Neural crest cell (in vitro differentiated cells): Measurements from ENCODE around the gene TNNT1. TPM values are rescaled to one million over a fixed set of nuclear protein-coding genes. Genes with fewer than 3 reads are reported as not detected.

ENCODE experiments used
- DNase-seq: peaks from one replicate; pipeline ENCODE4 v3.0.0; 2021; ENCODE audit warnings: low read depth, mixed read lengths, low spot score
- H3K27ac Mint-ChIP-seq: one replicate; pipeline ENCODE4 v1.8.0; 2021; ENCODE audit warnings: mild to moderate bottlenecking, mixed read lengths; ENCODE audit not compliant: unreplicated experiment
- H3K27me3 Mint-ChIP-seq: 2 replicates; pipeline ENCODE4 v1.8.0; 2021; ENCODE audit warnings: low read depth, mild to moderate bottlenecking, mixed read lengths
- H3K36me3 Mint-ChIP-seq: 2 replicates; pipeline ENCODE4 v1.8.0; 2021; ENCODE audit warnings: low read depth, mild to moderate bottlenecking, mixed read lengths
- H3K4me1 Mint-ChIP-seq: 2 replicates; pipeline ENCODE4 v1.8.0; 2021; ENCODE audit warnings: mixed read lengths
- H3K4me3 Mint-ChIP-seq: one replicate; pipeline ENCODE4 v1.8.0; 2021; ENCODE audit warnings: mild to moderate bottlenecking, mixed read lengths
- H3K9me3 Mint-ChIP-seq: 2 replicates; pipeline ENCODE4 v1.8.0; 2021; ENCODE audit warnings: mixed read lengths
- CTCF ChIP-seq: fragments of 200-600 bp; sonication (generic); conservative IDR thresholded peaks from 2 replicates; pipeline ENCODE4 v1.5.0; 2021; ENCODE audit warnings: antibody characterized with exemption, mild to moderate bottlenecking
- total RNA-seq: library from RNA; stranded (reverse); gene quantifications from 2 replicates; pipeline ENCODE4 v1.2.1, GENCODE V29; 2021

TNNT1 gene
- total RNA-seq, 1 donor from 2014 or later: not detected

GRCh38 chr19:55116859-55117662 is 31.9 kb downstream of the TNNT1 start, which contains the start of gene PPP1R12C:
Gene PPP1R12C (minus strand): TSS chr19:55117637. CDS start chr19:55117543, 94 bp downstream.
- peaks cover 44% of the 10 kb centered on the region for H3K4me1 Mint-ChIP-seq
- TF ChIP-seq CTCF: no peak
- no peak for DNase-seq
- H3K9me3 Mint-ChIP-seq: no peaks in the 10 kb centered on the region
- peak within 1 kb of the TSS; percentile 99 for H3K27ac Mint-ChIP-seq
- no peaks in the 10 kb centered on the region for H3K36me3 Mint-ChIP-seq
- peaks cover 19% of the 10 kb centered on the region for H3K27me3 Mint-ChIP-seq
- peak within 1 kb of the TSS; percentile 98 for H3K4me3 Mint-ChIP-seq

- H3K27me3 Mint-ChIP-seq: peaks cover 14% of the 10 kb centered on the region
- no peaks in the 10 kb centered on the region for H3K36me3 Mint-ChIP-seq
- no peaks in the 10 kb centered on the region for H3K9me3 Mint-ChIP-seq
- no peak for TF ChIP-seq CTCF
- H3K4me1 Mint-ChIP-seq: peaks cover 44% of the 10 kb centered on the region
- peak; percentile 29 for DNase-seq
- H3K27ac Mint-ChIP-seq: peak overlapping the region; percentile 93
- H3K4me3 Mint-ChIP-seq: peak overlapping the region; percentile 92
Observed at GRCh38 chr19:55116232-55116858, 32.7 kb downstream of the TNNT1 start.

- Mint-ChIP-seq H3K36me3 (no peaks in the 10 kb centered on the region), H3K4me1 (peaks cover 44% of the 10 kb centered on the region), H3K9me3 (no peaks in the 10 kb centered on the region), H3K27me3 (peaks cover 9% of the 10 kb centered on the region), H3K4me3 (peak overlapping the region; percentile 92), H3K27ac (no peak overlapping the region)
- DNase-seq: no peak
- TF ChIP-seq CTCF: no peak
Observed at GRCh38 chr19:55115446-55116065, 33.5 kb downstream of the TNNT1 start.

- H3K27ac Mint-ChIP-seq: no peak overlapping the region
Observed at GRCh38 chr19:55114566-55115145, 34.4 kb downstream of the TNNT1 start.

More at GRCh38 chr19:55114566-55115145, 34.4 kb downstream of the TNNT1 start:
- peaks cover 4% of the 10 kb centered on the region for H3K27me3 Mint-ChIP-seq
- peaks cover 44% of the 10 kb centered on the region for H3K4me1 Mint-ChIP-seq
- H3K36me3 Mint-ChIP-seq: no peaks in the 10 kb centered on the region
- peak overlapping the region; percentile 92 for H3K4me3 Mint-ChIP-seq
- no peaks in the 10 kb centered on the region for H3K9me3 Mint-ChIP-seq
- DNase-seq: no peak
- no peak for TF ChIP-seq CTCF
